Measurements from ENCODE around the gene KRTAP16-1.

KRTAP16-1 gene

GRCh38 chr17:41264599-41264998, 44.5 kb downstream of the KRTAP16-1 start:
- no peak overlapping the region for H3K4me3 ChIP-seq (ENCODE audit: low read length)
- TF ChIP-seq CTCF (IDR thresholded peaks at IDR 0.05; ENCODE audit: insufficient read depth, low read depth, low read length, missing control alignments), result no peak
- no peak for DNase-seq (ENCODE audit: low read depth)

DNA sequence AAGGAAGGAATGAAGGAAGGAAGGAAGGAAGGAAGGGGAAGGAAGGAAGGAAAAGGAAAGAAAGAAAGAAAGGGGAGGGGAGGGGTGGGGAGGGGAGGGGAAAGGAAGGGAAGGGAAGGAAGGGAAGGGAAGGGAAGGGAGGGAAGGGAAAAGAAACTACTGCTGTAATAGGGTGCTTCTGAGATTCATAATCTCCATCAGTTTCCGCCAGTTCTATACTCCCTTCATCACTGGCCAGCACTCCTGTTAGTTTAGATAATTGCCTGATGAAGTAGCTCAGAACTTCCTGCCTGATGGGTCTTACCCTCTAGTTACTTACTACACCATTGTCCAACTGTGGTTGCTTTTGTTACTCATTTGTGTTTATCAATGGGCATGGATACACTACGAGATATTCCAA, 45.9 kb downstream of the KRTAP16-1 start:
- no peak overlapping the region for H3K4me3 ChIP-seq (ENCODE audit: low read length)
- DNase-seq (ENCODE audit: low read depth), result no peak
- TF ChIP-seq CTCF (IDR thresholded peaks at IDR 0.05; ENCODE audit: insufficient read depth, low read depth, low read length, missing control alignments), result no peak

DNA sequence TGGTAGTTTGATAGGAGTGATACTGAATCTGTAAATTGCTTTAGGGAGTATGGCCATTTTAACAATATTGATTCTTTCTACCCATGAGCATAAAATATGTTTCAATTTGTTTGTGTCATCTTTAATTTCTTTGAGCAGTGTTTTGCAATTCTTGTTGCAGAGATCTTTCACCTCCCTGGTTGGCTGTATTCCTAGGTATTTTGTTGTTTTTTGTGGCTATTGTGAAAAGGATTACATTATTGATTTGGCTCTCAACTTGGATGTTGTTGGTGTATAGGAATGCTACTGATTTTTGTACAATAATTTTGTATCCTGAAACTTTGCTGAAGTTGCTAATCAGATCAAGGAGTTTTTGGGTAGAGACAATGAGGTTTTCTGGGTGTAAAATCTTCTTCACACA, 50.7 kb downstream of the KRTAP16-1 start:
- no peak for TF ChIP-seq CTCF (IDR thresholded peaks at IDR 0.05; ENCODE audit: insufficient read depth, low read depth, low read length, missing control alignments)
- DNase-seq (ENCODE audit: low read depth), result no peak
- H3K4me3 ChIP-seq (ENCODE audit: low read length), result no peak overlapping the region
